GM20431 (cell line): ENCODE measurements around the gene C2CD3.
"Not testable (repeated sequence)": the region's sequence is repeated elsewhere in the genome, so short reads cannot be mapped to it uniquely, and the experiment has no call there.

Experiments used
- in situ Hi-C: fragments of 300-500 bp; cut with MseI, MboI; formaldehyde crosslinking; loops from one replicate; pipeline ENCODE4 v1.15.0; 2020; ENCODE audit warnings: low sequenced_read_pairs; ENCODE audit not compliant: unreplicated experiment

C2CD3 gene

GRCh38 chr11:74169738-74170458, 904 bp downstream of the C2CD3 start:
- in situ Hi-C loops, result no loop called here

GRCh38 chr11:74168838-74169237, 2.0 kb downstream of the C2CD3 start:
- in situ Hi-C loops, result no loop called here

DNA sequence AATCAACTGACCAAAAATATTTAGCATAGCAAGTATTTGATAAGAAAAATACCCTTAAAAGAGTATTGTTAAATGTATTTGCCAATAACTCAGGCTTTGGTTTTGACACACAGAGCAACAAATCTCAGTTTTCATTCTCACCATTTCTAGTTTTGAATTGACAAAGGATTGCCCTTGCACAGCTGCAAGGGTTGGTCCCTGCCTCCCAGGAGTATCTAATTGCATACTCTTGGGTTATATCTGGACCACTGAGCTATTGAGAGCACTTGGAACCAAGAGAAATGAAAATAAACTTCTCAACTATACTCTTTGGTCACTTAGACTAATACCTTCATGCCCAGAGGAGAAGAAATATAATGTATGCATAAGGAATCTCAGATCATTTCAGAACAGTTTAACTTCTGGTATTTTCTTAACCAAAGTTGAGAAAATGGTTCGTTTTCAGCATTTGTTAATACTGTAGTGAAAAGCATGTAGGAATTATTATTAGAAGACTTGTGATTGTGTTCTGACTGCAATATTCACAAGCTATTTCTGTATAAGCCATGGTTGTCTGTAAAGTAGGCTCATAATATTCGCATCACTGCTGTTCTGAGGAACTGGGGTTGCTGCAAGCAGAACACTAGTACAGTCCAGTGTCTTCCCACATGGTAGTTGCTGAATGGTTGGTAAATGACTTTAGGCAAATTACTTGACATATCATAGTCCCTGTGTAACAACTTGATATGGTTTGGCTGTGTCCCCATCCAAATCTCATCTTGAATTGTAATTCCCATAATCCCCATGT, 7.9 kb downstream of the C2CD3 start:
- in situ Hi-C loops, result no loop called here

- in situ Hi-C loops, result no loop called here
Measured at GRCh38 chr11:74159642-74160041, 11.2 kb downstream of the C2CD3 start.

DNA sequence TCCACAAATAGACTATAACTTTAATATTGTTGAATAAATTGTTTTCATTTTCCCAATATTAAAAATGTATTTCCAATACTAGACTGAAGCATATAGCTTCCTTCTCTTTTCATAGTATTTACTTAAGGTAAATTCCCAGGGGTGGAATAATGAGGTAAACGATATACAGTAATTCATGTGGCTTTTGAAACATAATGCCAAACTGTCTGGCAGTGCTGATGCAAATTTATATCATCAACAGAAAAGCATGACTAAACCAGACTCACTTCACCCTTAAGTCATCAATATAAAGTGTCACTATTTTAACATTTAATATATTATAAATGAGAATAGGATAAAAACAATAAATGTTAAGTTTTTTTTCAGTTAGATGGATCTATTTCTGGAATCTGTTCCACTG, 13.6 kb downstream of the C2CD3 start:
- in situ Hi-C loops, result no loop called here

- in situ Hi-C loops, result no loop called here
Measured at GRCh38 chr11:74154620-74155281, 16.1 kb downstream of the C2CD3 start.

DNA sequence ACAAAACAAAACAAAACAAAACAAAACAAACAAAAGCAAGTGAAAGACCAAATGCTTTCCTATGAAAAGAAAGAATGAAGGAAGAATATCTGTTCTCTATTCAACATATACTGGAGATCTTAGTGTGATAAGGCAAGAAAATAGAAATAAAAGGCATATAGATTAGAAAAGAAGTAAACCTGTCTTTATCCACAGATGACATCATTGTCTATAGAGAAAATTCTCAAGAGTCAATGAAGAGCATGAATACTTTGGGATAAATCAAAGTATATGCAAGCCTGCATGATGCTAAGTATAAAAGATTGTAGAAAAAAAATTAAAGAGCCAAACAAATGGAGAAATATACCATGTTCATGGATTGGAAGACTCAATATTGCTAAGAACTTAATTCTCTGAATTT, 17.6 kb downstream of the C2CD3 start:
- in situ Hi-C loops, result no loop called here

DNA sequence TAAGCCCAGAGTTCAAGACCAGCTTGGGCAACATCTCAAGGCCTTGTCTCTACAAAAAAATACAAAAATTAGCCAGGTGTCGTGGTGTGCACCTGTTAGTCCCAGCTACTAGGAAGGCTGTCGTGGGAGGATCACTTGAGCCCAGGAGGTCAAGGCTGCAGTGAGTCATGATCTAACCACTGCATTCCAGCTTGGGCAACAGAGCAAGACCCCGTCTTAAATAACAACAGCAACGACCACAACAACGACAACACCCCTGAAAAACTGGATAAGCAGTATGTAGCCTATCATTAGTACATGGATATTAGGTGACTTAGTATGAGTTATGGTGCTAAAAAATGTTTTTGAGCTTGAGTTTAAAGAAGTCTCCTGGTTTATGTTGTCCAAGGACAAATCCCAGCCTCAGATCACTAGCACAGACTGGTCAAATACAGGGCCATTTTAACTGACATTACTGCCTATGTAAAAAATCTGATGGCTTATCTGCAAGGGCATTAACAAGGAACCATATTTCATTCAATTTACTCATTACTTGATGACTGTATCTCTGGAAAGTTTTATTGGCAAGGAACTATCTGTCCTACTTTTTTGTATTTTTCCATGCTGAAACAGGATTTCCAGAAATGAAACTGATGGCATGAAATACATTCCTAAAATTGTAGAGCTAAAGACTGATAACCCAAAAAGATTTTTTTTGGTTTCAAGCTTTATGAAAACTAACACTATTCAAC, 23.4 kb downstream of the C2CD3 start:
- in situ Hi-C loops, result no loop called here

- in situ Hi-C loops, result no loop called here
Measured at GRCh38 chr11:74144592-74144991, 26.2 kb downstream of the C2CD3 start.

- in situ Hi-C loops, result no loop called here
Measured at GRCh38 chr11:74142624-74143023, 28.2 kb downstream of the C2CD3 start.

- in situ Hi-C loops, result no loop called here
Measured at GRCh38 chr11:74141908-74142307, 28.9 kb downstream of the C2CD3 start.

DNA sequence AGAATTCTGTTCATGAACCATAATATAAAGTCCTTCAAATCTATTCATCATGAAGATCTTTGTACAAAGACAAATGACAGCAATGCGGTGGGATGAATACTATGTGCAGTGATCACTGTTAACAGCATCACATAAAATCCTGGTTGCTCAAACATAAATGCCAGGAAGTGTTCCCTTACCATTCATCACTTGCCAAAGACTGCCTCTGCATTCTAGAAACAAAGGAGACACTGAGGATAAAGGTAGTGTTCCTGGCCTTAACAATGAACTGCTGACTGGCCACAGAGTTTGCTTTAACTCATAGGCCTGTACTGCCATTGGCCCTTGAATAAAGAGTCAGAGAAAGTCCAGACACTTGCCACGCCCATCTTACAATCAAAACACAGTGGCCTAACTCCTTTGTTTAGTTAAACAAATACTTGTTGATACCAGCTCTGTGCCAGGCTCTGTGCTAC, 29.5 kb downstream of the C2CD3 start:
- in situ Hi-C loops, result no loop called here

- in situ Hi-C loops, result not testable (repeated sequence)
Measured at GRCh38 chr11:74139919-74140431, 30.8 kb downstream of the C2CD3 start.

DNA sequence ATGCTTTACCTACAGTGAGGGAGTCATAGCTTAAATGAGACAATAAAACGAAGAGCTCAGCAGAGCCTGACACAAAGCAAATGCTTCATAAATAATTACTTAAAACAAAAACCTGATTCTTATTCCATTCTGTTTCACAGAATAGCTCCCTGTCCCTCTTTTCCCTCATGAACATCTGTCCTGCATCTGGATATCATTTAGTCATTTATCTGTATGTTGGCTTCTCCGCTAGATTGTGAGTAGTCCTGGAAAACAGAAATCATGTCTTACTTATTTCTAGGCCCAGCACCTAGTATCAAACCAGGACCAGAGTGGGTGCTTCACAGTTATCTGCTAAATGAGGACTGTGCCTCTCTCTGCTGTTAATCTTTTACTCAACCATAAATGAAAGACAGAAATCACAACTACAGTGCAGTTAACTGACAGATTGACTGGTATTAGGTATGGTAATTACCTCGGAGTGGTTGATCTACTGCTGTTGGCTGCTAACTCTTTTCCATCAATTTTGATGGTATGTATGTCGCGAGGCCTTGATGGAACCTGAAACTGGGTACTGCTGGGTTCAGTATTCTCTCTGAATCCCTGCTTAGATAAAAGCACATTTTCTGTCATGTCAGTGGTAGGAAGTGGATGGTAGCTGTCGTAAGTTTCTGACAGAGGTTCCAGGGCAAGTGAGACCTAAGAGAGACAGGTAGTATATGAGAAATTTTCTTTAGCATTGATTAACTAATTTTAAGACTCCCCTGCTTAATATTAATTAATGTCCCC, 31.5 kb downstream of the C2CD3 start:
- in situ Hi-C loops, result no loop called here

DNA sequence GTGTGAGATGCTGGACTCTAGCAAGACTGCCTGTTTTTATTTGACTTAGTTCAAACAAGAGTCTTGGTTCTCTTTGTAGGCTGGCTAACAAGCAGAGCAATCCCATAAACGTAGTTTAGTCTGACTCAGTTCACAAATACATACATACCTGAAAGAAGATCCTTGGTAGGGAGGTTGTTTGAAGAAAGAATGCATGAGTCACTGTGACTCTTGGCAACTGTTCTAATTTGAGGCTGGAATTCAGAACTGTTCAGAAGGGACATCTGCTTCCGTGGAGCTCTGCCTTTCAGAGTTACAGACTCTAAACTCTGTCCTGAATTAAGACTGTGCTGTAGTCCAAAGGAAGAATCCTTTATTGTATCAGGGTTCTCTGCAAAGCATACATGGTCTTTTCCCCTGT, 32.2 kb downstream of the C2CD3 start:
- in situ Hi-C loops, result no loop called here

GRCh38 chr11:74138021-74138420, 32.8 kb downstream of the C2CD3 start:
- in situ Hi-C loops, result no loop called here

- in situ Hi-C loops, result no loop called here
Measured at GRCh38 chr11:74135127-74135840, 35.5 kb downstream of the C2CD3 start.

- in situ Hi-C loops, result no loop called here
Measured at GRCh38 chr11:74134661-74135060, 36.1 kb downstream of the C2CD3 start.

DNA sequence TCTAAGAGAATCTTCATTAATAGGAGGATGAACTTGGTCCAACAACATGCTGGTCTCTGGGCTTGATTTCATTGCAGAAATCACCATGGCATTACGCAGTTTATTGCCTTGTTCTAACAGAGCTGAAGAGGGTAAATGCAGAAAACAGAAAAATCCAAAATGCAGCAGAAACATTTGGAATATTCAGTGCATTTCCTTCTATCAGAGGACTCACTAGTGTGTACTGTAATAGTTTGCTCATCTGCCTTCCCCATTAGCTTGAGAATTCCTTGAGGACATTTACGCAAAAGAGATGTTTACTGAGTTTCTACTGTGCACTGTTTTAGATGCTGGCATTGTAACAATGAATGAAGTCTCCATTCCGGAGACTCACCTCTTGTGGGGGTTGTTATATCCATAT, 37.4 kb downstream of the C2CD3 start:
- in situ Hi-C loops, result no loop called here
